EL (cell line): ENCODE results near the gene MED12L.
A peak's percentile ranks its signal among the peaks of the same experiment; 100 is the strongest.

ENCODE experiments used
- DNase-seq: peaks from one replicate; pipeline ENCODE4 v3.0.0-alpha.2; 2016

Gene MED12L

GRCh38 chr3:151301787-151302186 is 216.3 kb downstream of the MED12L start:
- DNase-seq: peak; percentile 70

- DNase-seq: no peak
Measured at GRCh38 chr3:151303751-151304150, 218.3 kb downstream of the MED12L start.

DNA sequence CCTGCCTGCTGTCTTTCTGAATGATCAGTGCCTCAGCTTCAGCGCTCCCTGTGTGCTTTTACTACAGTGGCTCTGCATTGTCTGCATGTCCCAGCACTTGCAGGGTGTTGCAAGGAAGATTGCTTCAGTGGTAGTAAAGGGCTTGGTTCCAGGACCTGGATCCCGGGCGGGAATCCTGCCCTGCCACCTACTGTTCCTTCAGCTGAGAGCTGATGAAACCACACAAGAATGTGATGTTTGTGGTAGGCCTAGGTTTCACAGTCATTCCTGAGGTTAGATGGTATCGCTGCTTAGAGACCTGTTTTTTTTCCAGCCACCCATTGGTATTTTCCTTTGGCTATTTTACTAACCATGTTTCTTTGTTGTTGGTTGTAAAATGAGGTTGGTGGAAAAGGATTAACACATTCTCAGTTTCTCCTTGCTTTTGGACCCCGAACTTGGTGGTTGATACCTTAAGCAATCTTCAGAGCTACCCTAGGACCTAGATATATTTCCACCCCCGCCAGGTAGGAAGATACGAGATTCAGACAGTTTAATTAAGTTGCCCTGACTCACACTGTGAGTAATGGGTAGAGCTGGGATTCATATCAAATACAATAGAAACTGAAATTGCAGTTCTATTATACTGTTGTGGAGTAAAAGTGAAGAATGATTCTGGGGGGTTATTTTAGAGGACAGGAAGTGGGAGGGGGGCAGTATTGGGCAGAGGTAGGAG is 219.8 kb downstream of the MED12L start:
- peak; percentile 98 for DNase-seq

- DNase-seq: no peak
Measured at GRCh38 chr3:151305775-151306151, 220.3 kb downstream of the MED12L start.

DNA sequence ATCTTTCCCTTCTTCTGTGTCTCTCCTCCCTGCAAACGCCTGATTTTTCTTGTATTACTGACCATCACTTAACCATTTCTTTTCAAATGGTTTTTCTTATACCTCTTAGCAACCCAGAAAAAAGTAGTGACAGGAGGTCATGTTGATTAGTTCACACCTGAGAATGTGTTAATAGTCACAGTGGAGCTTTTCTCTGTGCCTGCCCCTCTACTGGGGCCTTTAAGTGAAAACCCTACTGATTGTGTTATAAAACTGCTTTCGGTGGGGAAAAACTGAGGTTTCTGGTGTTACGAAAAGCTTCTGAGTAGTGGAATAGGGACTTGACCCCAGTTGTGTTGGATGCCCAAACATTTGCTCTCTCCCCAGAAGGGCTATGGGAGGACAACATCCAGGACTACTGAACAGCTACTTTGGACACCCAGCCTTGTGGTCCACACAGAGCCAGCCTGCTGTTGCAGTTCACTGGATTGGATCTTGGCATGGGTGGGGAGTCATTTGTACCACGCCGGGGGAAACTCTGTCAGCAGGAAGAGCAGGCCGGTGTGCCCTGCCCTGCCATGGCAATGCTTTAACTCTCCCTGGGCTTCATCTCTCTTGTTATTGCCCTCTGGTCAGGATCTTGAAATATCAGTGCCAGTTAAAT is 220.8 kb downstream of the MED12L start:
- no peak for DNase-seq

DNA sequence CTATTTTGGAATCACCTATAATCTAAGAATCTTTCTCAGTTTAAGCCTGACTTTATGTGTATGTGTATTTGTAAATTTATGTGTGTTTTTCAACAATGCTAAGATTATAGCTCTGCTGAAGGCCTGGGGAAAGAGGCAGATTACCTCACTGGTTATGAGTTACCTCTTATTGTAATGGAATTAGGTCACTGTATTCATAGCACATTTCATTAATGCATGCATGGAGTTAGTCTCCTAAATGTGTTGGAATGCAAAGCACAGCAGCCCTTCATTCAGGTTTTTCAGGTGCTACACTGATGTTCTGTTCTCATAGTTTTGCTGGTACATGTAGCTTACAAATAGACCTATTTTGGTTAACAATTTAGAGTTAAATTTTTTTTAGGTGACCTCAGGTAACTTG is 221.7 kb downstream of the MED12L start:
- DNase-seq: no peak

DNA sequence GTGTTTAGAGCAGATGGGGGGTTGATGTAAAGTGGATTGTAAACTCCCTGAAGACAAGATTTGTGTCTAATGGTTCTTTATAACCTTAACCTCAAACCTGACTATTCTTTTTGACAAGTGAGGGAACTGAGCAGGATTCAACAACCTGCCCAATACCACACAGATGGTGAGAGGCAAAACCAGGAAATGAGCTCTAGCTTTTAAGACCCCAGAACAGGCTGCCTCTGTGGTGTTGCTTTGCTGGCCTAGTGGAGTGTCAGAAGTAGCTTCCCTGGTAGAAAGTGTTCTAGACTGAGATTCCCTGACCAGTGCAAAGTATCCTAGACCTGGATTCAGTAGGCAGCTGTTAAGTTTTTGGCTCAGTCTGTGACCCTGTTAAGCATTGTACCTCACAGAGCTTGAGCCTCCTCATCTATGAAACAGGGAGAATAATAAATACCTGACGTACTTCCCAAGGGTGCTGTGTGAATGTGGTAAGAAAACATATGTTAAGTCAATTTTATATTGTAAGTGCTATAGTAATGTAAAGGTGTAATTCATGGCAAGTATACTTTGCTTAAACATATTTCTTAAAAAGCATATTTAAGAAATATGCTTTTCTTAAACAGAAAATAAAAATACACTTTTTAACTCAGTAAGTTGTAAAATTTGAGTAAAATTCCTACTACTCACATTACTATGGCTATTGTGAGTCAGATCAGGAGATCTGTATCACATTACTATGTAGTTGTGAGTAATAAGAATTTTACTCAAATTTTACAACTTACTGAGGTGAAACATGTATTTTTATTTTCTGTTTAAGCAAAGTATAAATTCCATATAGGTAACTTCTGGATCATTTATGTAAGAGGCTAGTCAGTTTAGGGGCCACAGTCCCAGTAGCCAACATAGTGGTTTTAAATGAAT is 222.4 kb downstream of the MED12L start:
- no peak for DNase-seq

- DNase-seq: no peak
Measured at GRCh38 chr3:151309566-151309965, 224.1 kb downstream of the MED12L start.

- no peak for DNase-seq
Measured at GRCh38 chr3:151312972-151313371, 227.5 kb downstream of the MED12L start.

DNA sequence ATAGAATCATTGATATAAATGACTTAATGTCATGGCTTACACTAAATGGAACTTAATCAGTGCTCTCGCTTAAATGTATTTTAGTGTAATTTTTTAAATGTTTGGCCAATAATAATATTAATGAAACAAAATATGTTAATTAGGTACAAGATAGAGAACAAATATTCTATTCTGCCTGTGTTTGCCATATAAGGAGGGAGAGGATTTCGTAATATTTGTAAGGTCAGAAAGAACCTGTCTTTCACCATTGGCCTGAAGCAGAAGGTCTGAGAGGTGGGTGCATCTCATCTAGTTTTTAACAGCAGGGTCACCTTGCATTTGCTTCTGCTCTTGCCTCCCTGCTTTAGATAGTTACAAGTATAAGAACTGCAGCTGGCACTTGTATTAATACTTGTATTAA is 228.7 kb downstream of the MED12L start:
- no peak for DNase-seq

DNA sequence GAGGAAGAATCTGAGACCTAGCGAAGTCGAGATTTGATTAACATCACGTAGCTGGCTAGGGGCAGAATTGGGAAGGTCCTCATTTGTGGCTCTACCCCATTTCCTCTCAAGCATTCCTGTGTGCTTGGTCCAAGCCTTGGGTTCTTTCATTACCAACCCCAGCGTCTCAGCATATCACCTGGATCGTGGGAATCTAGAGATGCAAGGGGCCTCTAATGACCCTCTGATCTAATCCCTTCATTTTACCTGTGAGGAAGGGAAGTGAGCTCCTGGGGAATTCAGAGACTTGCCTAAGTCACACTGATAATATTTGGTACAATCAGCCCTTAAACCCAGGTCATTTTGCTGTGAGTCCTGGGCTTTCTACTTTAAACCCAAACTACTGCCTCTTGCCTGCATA is 229.1 kb downstream of the MED12L start:
- no peak for DNase-seq

DNA sequence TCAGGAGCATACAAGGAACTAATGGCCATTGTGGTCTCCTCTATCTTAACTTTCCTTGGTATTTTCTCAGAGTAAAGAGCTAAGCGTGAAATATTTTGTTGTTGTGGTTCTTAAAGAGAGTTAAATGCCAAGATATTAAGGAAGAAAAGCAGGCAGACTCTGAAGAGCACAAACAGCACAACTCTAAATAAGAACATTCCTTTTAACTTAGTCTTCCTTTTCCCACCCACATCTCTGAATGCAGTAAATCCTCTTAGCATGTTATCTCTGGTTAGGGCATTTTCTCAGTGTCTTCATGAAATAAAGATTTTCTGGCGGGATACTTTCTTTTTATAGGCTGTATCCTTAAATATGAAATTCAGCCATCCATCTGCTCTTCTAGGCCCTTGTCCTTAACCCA is 229.7 kb downstream of the MED12L start:
- peak; percentile 69 for DNase-seq

GRCh38 chr3:151315846-151316245 is 230.4 kb downstream of the MED12L start:
- no peak for DNase-seq

DNA sequence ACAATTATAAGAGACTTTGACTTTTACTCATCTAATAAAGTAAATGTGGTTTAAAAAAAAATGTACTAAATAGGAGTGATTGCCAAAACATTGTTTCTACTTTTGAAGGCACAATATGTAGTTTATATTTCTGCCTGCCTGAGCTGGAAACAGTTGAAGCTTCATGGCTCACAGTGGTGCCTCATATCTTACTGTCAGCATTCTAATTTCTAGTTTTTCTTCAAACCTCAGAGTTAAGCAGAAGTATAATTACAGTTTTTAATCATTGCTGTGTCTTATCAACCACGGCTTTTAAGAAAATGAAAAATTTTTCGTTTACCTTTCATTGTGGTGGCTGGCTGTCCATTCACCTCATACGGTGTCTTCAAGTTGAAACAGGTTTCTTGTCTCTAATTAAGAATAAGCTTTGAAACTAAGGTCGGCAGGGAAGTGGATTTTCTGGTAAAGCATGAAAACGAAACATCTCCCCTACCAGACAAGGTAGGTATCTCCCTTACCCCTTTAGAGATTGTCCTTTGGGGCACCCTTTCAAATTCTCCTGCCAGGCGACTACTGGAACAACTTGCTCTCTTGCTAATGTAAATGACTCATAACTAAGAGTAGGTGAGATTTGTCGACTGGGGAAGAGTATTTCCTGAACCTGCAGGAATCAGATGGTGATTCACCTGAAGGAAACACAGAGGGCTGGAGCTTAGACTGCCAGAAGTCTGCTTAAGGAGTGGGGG is 231.0 kb downstream of the MED12L start, which contains the start of gene GPR87:
TSS of gene GPR87 (minus strand) at position 554 of the 725 bp plus-strand sequence. CDS start 16,720 bp downstream, outside the sequence.
- DNase-seq: peak; percentile 41

DNA sequence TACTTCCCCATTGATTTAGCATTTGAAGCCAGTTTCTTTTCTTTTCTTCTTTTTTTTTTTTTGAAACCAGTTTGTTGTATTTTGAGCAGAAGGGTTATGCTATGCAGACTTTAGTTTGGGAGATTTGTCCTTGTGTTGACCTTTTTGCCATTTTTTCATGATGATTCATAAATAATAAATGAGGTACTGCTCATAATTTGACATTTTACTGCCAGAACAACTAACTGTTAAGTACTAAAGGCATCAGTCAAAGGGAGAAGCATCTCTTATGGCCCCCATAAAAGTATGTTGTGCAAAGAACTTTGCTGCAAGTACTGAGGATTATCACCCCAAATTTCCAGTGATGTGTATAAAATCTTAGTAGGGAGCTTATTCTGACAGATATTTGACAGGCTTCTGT is 232.8 kb downstream of the MED12L start:
- DNase-seq: peak; percentile 72

GRCh38 chr3:151318991-151319390 is 233.5 kb downstream of the MED12L start:
- DNase-seq: no peak

DNA sequence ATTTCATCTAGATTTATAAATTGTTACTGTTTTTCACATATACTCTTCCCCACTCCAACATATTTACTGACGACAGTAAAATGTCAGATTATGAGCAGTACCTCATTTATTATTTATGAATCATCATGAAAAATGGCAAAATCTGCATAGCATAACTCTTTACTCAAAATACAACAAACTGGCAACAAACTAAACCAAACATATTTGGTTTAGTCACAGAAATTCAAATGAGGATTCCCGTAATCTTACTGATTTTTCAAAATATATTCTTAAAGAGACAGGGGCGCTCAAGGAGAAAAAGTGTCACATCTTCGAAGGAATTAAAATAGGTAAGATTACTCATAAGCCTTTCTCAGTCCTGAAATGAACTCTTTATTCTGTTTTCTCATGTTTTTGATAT is 234.2 kb downstream of the MED12L start:
- DNase-seq: peak; percentile 60

DNA sequence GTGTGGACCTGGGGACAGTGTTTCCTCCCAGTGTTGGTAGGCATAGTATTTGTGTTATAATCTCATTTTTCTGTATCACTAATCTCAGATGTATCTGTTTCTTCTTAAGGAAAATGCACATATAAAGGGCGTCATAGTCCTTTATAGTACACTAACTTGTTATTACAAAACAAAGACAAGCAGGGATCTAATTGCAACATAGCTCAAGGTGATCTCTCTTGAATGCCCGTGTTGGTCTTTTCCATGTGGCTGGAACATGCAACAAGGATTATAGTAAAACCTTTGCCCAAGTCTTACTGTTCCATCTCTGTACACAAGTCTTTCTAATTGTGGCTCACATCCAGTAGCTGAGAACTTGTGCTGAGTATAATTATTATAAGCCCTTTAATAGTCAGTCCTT is 234.7 kb downstream of the MED12L start:
- no peak for DNase-seq

GRCh38 chr3:151321526-151321925 is 236.1 kb downstream of the MED12L start:
- no peak for DNase-seq

GRCh38 chr3:151322511-151322910 is 237.0 kb downstream of the MED12L start:
- DNase-seq: no peak

DNA sequence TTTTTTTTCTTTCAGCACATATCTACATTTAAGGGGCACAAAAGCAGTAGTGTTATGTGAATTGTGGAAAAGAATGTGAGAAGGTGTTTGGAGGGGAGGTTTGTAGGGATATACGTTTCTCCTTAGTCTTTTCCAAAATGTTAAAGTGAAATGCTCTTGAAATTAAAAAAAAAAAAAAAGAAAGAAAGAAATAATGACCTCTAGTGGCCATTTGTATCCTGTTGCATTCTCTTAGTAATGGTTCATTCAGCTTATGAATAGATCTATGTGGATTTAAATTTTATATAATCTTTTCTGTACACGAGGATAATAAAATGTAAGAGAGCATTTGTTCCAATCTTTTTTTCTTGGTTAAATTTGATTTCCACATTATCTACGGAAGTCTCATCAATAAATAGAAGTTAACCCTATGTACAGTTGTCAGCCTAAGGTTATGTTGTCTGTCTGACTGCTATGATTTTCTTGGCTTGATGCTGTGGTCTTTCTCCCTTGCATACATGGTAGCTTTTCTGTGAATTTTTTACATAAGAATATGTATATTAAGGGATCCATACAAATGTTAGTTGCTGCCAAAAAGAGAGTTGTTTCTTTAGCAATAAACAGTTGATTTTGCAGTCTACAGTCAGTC is 242.2 kb downstream of the MED12L start:
- no peak for DNase-seq

- DNase-seq: no peak
Measured at GRCh38 chr3:151328298-151328995, 243.0 kb downstream of the MED12L start.
